Measurements from ENCODE around the gene PAK4. TPM values are rescaled to one million over a fixed set of nuclear protein-coding genes. Genes with fewer than 3 reads are reported as not detected.

Gene PAK4
- total and polyA plus RNA-seq, 2 of the 8 experiments (the other 6 are each of a cell fraction or from before 2014, with no cell fraction given) = 50.7 to 64.4 TPM

- TF ChIP-seq CREB1 (IDR thresholded peaks at IDR 0.05) (peak; percentile 68), CHD2 (IDR thresholded peaks at IDR 0.05; ENCODE audit: low read length) (no peak), RNF2 (IDR thresholded peaks at IDR 0.05; ENCODE audit: borderline replicate concordance, low read depth, low read length, missing control alignments, poor library complexity, severe bottlenecking) (no peak)
These were observed 15.2 kb upstream of the PAK4 start (continued) for GRCh38 chr19:39110263-39110967.
